GM10847 (cell line): ENCODE results near the gene MCCC2.

ENCODE experiments used
- POLR2A ChIP-seq: IDR thresholded peaks from 2 replicates; pipeline ENCODE4 v1.6.1; 2011; ENCODE audit not compliant: insufficient read length; ENCODE audit errors: extremely low read depth

Gene MCCC2

DNA sequence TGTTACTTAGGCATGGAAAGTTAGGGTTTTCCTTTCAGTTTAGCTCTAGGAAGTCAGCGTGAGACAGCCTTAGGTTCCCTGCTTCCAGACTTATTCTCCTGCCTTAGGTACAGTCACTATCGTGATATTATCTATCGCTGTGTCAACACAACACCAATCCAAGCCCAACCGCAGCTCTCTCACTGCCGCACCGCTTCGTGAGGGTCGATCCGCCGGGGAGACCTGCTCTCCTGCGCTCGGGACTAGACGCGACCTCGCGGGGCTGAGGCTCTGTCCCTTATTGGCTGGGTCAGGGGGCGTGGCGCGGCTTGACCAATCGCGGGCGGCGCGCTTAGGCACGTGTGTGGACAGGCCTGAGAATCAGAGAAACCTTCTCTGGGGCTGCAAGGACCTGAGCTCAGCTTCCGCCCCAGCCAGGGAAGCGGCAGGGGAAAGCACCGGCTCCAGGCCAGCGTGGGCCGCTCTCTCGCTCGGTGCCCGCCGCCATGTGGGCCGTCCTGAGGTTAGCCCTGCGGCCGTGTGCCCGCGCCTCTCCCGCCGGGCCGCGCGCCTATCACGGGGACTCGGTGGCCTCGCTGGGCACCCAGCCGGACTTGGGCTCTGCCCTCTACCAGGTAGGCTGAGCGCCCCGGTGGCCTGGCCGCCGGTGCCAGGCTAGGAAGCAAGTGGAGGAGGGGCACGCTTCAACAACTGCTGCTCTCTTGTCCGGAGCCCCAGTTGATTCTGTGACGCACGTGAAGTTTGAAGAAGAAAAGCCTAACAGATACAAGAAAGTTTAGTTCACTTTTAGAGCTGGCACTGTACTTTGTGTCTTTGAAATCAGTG lies at the start of gene MCCC2:
Gene MCCC2, plus strand, starts transcription at position 400 of the 825 bp plus-strand sequence. Its CDS starts 86 bp downstream, at position 486.
- peak; percentile 91 for TF ChIP-seq POLR2A

- TF ChIP-seq POLR2A, result no peak
Observed at GRCh38 chr5:71537687-71538086, 49.5 kb upstream of the MCCC2 start.

- TF ChIP-seq POLR2A, result no peak
Observed at GRCh38 chr5:71563161-71563560, 24.0 kb upstream of the MCCC2 start.

- TF ChIP-seq POLR2A, result no peak
Observed at GRCh38 chr5:71564895-71565294, 22.2 kb upstream of the MCCC2 start.

DNA sequence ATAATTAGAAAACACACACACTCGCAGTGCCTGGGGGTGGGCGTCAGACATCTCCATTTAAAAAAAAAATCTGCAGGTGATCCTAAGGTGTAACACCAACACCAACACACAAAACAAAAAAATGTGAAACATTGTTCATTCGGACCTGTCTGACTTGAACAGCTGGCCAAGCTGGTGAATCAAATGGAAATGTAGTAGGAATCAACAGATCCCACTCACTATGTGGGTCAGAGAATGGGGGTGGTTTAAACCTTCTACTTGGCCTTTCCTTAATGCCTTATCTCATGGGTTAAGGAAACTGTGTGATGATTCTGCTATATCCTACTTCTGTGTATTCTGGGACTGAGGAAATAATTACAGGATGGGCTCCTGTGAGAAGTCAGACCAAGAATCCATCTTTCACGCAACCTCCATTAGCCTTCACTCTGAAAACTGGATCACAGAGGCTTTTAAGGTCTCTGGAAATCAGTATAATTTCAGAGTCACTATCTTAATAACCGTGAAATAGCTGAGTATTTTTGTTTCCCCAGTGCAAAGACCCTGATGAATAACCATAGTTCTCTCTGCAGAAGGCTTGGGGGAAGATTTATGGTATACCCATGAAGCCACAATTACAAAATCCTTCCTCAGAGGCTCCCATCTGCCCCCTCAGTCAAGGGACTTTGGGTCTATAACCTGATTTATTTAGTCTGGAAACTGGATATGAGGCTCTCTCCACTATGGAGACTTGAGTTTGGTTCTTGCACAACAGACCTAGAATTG lies 17.2 kb upstream of the MCCC2 start:
- no peak for TF ChIP-seq POLR2A

GRCh38 chr5:71573591-71573990 lies 13.5 kb upstream of the MCCC2 start:
- no peak for TF ChIP-seq POLR2A

DNA sequence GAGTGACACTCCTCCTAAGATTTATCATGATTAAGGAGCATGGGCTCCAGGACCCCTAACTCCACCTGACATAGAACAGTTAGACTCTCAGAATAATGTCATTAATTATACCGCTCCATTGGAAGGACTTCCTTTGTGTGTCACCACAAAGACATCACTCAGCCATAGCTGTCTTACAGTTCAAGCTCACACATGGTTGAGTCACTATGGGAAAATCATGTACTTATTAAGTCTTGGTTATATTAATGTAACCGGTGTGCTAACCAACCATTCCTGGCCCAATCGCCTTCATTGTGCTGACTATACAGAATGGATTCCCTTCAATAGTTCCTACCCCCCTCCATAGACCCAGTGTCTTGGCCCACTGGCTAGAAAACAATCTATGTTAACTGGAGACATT lies 10.9 kb upstream of the MCCC2 start:
- TF ChIP-seq POLR2A, result no peak

DNA sequence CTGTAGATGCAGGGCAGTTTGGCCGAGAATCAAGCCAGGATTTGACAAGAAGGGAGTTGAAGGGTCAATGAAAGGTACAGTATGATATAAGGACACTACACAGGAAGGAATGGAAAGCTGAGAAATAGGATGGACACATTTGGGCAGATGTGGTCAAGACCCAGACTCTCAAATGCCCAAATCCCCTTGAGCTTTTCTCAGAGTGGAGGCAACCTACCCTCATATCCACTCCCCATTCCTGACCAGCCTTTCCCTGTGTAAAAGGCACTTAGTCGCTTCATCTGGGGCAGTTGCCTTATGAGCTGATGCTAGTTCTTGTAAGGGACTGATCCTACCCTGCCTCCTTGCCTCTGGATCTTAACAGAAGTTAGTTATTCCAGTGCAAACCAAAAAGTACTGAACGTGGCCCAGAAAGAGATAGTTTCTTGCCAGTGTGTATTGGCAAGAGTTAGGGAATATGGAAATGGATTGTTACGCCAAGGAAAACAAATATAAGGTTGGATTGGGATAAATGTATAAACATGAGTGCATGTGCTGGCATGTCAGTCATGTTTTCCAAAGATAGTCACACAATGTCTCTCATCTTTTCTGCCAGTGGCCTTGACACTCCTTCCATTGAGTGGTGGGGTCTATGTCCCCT lies 4.1 kb upstream of the MCCC2 start:
- no peak for TF ChIP-seq POLR2A

GRCh38 chr5:71586052-71586940 lies 844 bp upstream of the MCCC2 start:
- no peak for TF ChIP-seq POLR2A

DNA sequence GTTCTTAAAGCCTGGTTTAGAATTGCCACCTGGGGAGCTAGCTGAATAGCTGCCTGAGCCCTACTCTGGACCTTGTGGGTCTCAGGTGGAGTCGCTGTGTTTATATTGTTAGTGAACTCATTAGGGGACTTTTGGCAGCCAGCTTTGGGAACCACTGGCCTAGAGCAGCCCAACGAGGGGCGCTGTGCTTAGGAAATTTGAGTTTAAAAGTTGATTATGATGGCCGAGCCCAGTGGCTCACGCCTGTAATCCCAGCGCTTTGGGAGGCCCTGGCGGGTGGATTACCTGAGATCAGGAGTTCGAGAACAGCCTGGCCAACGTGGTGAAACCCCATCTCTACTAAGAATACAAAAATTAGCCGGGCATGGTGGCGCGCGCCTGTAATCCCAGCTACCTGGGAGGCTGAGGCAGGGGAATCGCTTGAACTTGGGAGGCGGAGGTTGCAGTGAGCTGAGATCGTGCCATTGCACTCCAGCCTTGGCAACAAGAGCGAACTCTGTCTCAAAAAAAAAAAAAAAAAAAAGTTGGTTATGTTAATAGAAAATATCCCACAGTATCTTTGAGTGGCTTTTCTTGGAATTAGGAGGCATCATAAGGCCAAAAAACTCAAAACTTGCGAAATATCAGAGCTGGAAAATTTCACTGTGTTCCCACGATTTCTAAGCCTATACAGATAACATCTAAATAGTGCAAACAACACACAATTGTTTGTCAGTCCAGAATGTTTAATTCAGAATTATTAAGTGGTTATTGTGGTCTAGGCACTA lies 809 bp downstream of the MCCC2 start:
- no peak for TF ChIP-seq POLR2A

DNA sequence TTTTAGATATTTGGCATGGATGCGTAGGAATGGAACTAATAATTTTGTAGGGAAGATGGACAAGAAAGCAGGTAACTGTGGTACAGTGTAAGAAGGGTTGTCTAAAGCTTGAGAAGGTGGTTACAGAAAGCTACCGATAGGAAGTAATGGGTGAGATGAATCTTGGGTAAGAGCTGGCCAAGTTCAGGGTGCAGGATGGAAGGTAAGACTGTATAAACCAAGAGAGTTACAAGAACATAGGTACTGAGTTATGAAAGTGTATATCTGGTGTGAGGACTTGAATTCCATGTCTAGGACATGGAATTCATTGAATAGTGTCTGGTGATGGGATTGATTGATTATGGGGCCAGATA lies 1.4 kb downstream of the MCCC2 start:
- TF ChIP-seq POLR2A, result no peak

GRCh38 chr5:71589903-71590302 lies 2.8 kb downstream of the MCCC2 start:
- TF ChIP-seq POLR2A, result no peak

GRCh38 chr5:71591100-71591499 lies 4.0 kb downstream of the MCCC2 start:
- TF ChIP-seq POLR2A, result no peak

- no peak for TF ChIP-seq POLR2A
Observed at GRCh38 chr5:71596169-71596568, 9.0 kb downstream of the MCCC2 start.
